ENCODE results near the gene CEP72. TPM values are rescaled to one million over a fixed set of nuclear protein-coding genes. Genes with fewer than 3 reads are reported as not detected.

Gene CEP72
- total RNA-seq, 2 experiments from 2014 or later, result 27.0 to 28.9 TPM

DNA sequence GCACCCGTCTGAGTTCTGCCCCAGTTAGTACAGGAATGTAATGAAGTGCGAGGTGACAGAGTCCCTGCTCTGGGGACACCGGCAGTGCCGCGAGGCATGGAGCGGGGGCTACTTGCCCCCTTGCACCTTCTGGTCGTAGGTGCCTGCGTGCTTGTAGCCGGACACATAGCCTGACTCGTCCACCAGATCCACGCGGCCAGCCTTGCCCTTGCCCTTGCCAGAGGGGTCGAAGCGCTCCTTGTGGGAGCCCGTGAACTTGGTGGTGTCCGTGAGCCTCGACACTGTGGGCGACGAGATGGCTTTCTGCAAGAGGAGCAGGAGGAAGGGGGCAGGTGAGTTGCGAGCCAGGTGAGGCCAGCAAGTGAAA lies 52.8 kb downstream of the CEP72 start:
- Mint-ChIP-seq H3K27ac (no peak overlapping the region), H3K27me3 (no peaks in the 10 kb centered on the region), H3K4me3 (no peak overlapping the region), H3K9me3 (no peaks in the 10 kb centered on the region), H3K36me3 (ENCODE audit: low read depth) (peaks cover 19% of the 10 kb centered on the region), H3K4me1 (ENCODE audit: low read depth) (no peaks in the 10 kb centered on the region)
- ChIA-PET CTCF (no interaction called here), POLR2A (no interaction called here)
- intact Hi-C loops (cut with micrococcal nuclease), result no loop called here
- no peak for DNase-seq
- TF ChIP-seq, protein P1, sequence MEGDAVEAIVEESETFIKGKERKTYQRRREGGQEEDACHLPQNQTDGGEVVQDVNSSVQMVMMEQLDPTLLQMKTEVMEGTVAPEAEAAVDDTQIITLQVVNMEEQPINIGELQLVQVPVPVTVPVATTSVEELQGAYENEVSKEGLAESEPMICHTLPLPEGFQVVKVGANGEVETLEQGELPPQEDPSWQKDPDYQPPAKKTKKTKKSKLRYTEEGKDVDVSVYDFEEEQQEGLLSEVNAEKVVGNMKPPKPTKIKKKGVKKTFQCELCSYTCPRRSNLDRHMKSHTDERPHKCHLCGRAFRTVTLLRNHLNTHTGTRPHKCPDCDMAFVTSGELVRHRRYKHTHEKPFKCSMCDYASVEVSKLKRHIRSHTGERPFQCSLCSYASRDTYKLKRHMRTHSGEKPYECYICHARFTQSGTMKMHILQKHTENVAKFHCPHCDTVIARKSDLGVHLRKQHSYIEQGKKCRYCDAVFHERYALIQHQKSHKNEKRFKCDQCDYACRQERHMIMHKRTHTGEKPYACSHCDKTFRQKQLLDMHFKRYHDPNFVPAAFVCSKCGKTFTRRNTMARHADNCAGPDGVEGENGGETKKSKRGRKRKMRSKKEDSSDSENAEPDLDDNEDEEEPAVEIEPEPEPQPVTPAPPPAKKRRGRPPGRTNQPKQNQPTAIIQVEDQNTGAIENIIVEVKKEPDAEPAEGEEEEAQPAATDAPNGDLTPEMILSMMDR (IDR thresholded peaks at IDR 0.05), result no peak
- no peak for ATAC-seq

DNA sequence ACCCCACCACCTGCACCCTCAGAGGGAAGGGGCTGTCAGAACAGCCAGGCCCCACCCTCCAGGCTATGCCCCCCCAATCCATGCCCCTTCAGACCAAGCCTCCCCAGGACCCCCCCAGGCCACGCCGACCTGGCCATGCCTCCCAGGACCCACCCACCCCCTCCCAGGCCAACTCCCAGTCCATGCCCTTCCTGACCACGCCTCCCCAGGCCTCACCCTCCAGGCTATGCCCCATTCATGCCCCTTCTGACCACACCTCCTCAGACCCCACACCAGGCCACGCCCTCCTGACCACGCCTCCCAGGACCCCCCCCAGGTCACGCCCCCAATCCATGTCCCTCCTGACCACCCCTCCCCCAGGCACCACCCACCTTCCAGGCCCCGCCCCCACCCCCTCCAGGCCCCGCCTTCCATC lies 53.4 kb downstream of the CEP72 start:
- Mint-ChIP-seq H3K4me3 (no peak overlapping the region), H3K27ac (no peak overlapping the region), H3K4me1 (ENCODE audit: low read depth) (no peaks in the 10 kb centered on the region), H3K36me3 (ENCODE audit: low read depth) (peaks cover 14% of the 10 kb centered on the region), H3K27me3 (no peaks in the 10 kb centered on the region), H3K9me3 (no peaks in the 10 kb centered on the region)
- ChIA-PET CTCF (no interaction called here), POLR2A (no interaction called here)
- TF ChIP-seq, protein P1 (IDR thresholded peaks at IDR 0.05), result no peak
- no peak for ATAC-seq
- intact Hi-C loops (cut with micrococcal nuclease), result no loop called here
- no peak for DNase-seq

DNA sequence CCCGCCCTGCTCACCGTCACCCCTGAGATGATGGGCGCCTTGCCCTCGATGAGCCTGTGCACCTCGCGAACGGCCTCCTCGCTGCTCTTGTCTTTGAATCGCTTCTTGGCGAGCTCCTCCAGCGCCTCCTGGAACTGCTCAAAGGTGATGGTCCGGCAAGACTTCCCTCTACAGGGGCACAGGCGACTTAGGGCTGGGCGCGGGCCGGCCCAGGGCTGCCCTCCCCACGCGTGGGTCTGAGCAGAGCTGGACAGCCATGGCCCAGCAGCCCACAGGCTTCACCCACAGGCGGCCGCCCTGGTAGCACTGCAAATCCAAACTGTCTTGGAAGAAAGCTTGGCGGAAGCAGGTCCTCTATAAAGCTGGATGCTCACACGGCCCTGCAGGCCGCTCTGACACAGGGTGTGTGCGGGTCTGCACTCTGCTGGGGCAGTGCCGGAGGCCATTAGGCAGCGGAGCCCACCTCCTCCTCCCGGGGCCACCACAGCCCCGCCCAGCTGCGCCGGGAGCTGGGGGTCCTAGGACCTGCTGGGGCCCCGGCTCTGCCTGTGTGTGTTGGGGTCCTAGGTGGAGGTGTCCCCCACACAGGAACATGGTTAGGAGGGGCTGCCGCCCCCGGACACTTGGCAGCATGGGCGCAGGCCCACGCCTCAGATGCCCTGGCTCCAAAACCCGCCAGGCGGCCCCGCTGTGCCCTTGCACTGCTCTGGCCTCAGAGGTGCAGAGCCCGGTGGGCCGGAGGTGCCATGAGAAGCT lies 54.0 kb downstream of the CEP72 start:
- Mint-ChIP-seq H3K9me3 (no peaks in the 10 kb centered on the region), H3K27ac (no peak overlapping the region), H3K36me3 (ENCODE audit: low read depth) (peaks cover 11% of the 10 kb centered on the region), H3K4me1 (ENCODE audit: low read depth) (no peaks in the 10 kb centered on the region), H3K4me3 (no peak overlapping the region), H3K27me3 (no peaks in the 10 kb centered on the region)
- intact Hi-C loops (cut with micrococcal nuclease), result no loop called here
- no peak for DNase-seq
- TF ChIP-seq, protein P1 (IDR thresholded peaks at IDR 0.05), result no peak
- ChIA-PET POLR2A (no interaction called here), CTCF (no interaction called here)
- ATAC-seq, result no peak

DNA sequence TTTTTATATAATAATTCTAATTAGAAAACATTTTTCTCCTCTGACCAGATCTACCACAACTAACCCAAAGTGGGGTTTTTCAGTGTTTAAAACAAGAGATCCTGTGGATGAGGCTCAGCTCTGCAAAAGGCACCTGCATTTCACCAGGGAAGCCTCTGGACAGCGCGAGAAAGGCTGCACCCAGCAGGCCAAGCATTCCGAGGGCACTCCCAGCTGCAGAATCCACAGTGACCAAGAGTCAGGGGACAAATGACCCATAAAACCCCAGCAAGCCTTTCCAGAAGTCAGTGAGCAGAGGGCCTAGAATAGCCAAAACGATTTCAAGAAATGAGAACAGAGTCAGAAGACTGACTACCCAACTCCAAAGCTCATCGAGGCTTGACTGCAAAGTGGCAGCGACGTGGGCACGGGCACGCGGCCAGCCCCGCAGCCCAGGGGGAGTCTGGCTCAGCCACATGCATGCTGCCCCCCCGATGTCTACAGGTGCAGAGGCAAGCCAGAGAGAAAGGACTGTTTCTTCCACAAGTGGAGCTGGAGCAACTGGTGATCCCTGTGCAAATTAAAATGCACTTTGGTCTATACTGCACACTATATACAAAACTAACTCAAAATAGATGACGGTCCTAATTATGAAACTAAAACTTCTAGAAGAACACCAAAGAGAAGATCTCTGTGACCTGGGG lies 54.8 kb downstream of the CEP72 start:
- Mint-ChIP-seq H3K27ac (no peak overlapping the region), H3K9me3 (no peaks in the 10 kb centered on the region), H3K27me3 (no peaks in the 10 kb centered on the region), H3K4me1 (ENCODE audit: low read depth) (no peaks in the 10 kb centered on the region), H3K4me3 (no peak overlapping the region), H3K36me3 (ENCODE audit: low read depth) (peaks cover 8% of the 10 kb centered on the region)
- no peak for ATAC-seq
- intact Hi-C loops (cut with micrococcal nuclease), result no loop called here
- DNase-seq, result no peak
- ChIA-PET POLR2A (no interaction called here), CTCF (no interaction called here)
- TF ChIP-seq, protein P1 (IDR thresholded peaks at IDR 0.05), result no peak

DNA sequence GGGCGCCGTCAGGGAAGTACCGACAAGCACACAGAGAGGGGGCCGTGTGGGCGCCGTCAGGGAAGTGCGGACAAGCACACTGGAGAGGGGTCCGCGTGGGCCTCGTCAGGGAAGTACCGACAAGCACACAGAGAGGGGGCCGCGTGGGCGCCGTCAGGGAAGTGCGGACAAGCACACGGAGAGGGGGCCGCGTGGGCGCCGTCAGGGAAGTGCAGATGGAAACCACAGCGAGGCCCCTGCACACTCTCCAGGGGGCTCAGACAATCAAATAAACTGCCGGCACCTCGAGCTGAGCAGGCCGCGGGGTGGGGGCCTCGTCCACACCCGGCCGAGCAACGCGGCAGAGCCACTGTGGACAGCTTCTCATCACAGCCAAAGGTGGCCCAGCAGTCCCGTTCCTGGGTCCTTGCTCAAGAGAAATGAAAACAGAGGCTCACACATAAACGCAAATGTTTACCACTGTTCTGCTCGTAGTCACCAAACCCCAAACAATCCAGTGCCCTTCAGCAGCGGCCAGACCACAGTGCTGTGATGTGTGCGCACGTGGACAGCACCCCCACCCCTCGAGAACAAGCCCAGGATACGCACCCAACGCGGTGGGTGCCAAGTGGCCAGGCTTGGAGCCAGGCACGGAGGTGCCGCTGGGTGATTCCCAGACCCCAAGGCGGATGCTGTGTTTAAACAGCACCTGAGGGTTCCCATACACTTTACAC lies 56.3 kb downstream of the CEP72 start:
- DNase-seq, result no peak
- TF ChIP-seq, protein P1 (IDR thresholded peaks at IDR 0.05), result no peak
- no peak for ATAC-seq
- Mint-ChIP-seq H3K4me1 (ENCODE audit: low read depth) (peaks cover 12% of the 10 kb centered on the region), H3K27ac (no peak overlapping the region), H3K4me3 (no peak overlapping the region), H3K9me3 (no peaks in the 10 kb centered on the region), H3K36me3 (ENCODE audit: low read depth) (peaks cover 8% of the 10 kb centered on the region), H3K27me3 (peaks cover 3% of the 10 kb centered on the region)
- intact Hi-C loops (cut with micrococcal nuclease), result no loop called here
- ChIA-PET POLR2A (no interaction called here), CTCF (interaction anchor here (1.3 kb wide), 1 partner anchor 12 kb away, joined by 3 read pairs; no protein-coding TSS in a partner anchor)
